Amniotic stem cell (primary cell): Measurements from ENCODE around the gene EFEMP1.
"Not testable (repeated sequence)": the region's sequence is repeated elsewhere in the genome, so short reads cannot be mapped to it uniquely, and the experiment has no call there.

ENCODE experiments used
- DNase-seq: peaks from one replicate; lab custom pipeline; 2025; lab: John Stamatoyannopoulos, UW

The EFEMP1 gene

DNA sequence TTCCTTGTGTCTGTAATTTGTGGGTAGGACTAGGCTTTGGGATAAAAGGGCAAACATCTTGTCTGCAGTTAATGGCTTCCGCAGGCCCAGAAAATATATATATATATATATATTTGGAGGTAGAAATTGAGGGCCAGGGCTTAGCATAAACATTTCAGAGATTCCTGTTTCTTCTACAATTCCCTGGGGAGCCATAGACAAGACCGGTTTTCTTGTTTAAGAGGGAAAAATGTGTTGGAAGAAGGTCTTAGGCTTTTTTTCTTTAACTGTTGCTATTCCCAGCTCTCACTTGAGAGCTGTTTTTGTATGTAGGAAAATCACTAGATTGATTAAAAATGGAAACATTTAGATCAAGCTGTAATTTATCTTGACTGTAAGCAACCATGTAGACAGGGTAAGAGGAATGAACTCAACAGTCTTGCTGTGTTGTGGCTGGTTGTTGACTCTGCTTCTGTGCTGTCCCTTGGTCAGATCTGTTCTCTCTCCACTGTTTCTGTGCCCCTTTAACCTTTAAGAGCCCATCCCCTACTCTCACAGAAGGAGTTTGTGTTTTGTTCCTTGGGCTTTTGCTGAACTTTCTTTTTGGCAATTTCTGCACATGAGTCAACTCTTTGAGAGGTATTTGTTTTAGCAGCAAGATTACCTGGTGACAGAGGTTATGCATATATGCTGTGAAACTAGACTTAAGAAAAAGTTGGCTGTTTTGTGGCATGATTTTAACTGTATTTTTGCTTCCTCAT, 58.3 kb downstream of the EFEMP1 start:
- DNase-seq: no peak

GRCh38 chr2:55864351-55865084, 59.1 kb downstream of the EFEMP1 start:
- no peak for DNase-seq

DNA sequence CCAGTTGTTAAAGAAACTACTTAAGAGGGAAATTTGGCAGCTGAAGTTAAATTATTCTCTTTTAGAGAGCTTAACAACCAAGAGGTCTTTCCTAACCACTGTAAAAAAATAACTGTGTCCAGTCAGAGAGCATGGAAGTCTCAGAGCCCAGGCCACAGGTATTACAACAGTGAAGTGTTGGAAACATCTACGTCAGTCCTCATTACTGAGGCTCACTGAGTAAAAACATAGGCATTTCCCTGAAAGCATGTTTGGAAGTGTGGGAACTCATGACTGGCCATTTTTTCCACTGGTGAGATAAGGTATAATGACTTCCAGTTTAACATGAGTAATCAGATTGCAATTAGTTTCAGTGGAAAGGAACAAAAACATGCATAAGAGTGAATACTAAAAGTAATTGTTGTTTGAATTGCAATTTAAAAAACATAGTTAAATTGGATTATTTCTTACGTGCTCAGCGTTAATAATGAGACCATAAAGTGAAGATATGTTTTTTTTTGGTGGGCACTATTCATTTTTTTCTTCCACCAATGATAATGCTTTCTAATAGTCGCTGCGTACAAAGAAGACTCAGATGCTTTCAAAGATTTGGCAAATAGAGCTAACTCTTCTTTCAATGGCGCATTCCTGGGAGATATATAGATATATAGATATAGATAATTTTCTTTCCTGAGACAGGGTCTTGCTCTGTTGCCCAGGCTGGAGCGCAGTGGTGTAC, 60.8 kb downstream of the EFEMP1 start:
- DNase-seq: peak; percentile 97

DNA sequence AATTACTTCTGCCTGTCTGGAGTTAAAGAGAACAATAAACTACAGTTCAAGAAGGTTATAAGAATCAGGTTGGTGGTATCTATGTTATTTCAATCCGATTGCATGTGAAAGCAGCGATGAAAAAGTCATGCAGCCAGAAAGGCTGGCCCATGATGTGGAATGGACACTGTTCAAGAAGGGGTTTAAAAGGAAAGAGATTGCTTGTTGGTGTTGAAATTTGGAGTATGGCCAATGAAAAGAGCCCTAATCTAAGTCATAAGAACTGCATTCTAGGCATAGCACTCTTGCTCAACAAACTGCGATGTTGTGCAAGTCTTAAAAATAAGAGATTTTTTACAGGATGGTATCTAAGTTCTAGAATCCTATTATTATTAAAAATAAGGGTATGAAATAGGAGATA, 61.3 kb downstream of the EFEMP1 start:
- peak; percentile 78 for DNase-seq

DNA sequence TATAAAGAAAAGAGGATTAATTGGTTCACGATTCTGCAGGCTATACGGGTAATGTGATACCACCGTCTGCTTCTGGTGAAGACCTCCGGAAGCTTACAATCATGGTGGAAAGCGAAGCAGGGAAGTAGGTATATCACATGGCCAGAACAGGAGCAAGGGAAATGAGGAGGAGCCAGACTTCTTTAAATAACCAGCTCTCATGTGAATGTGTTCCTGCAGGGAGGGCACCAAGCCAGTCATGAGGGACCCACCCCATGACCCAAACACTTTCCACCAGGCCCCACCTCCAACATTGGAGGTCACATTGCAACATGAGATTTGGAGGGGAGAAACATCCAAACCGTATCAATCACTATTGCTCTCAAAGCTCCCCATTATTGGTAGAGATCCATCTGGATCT, 61.8 kb downstream of the EFEMP1 start:
- DNase-seq: no peak

DNA sequence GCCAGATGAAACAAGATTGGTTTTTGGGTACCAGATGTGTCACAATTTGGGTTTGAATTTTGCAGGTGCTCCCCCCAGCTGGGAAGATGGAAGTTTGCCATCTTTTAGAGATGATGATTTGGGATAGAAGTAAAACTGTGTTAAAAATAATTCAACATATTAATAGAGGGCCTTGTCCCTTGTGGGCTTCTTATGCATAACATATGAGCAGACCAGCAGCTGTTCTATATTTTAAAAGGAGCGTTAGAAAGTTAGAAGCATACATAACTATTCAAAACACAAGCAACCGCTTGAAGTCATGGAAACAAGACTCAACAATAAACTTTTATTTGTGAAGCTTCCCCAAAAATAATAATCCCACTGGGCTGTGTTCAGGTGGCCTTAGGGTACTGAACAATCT, 62.8 kb downstream of the EFEMP1 start:
- no peak for DNase-seq

DNA sequence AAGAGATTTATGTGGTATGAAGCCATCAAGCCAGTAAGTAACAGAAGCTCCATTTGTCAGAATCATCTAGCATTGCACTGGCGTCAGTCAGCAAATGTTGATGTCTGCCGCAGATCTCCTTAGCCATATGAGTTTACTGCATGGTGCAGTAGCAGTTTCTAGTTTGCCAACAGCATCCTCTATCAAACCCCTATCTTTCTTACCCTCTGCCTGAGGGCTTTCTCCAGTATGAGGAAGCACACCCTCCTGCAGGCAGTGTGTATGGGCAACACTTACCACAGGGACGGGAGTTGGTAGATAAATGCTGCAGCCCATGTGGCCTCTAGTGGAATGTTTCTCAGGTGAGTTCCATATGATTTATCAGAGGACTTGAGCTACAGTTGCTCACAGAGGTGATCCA, 63.7 kb downstream of the EFEMP1 start:
- no peak for DNase-seq

GRCh38 chr2:55857766-55858165, 65.8 kb downstream of the EFEMP1 start:
- DNase-seq: no peak

DNA sequence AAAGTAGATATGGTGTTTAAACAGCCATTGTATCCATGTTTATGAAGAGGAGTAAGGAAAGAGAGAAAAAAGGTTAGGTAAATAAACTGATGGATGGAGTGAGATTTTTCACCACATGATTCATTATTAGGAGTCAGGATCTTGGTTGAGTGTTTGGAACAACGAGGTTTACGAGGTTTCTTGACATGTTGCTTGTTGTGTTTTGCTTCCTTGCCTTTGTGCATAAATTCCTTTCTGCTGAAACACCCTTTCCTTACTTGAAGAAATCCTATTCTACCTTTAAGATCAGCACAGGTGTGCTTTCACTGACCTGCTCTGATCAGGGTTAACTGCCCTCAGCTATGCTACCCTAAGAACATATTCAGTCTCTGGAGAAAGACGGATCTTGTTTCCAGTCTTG, 66.6 kb downstream of the EFEMP1 start:
- DNase-seq: no peak

DNA sequence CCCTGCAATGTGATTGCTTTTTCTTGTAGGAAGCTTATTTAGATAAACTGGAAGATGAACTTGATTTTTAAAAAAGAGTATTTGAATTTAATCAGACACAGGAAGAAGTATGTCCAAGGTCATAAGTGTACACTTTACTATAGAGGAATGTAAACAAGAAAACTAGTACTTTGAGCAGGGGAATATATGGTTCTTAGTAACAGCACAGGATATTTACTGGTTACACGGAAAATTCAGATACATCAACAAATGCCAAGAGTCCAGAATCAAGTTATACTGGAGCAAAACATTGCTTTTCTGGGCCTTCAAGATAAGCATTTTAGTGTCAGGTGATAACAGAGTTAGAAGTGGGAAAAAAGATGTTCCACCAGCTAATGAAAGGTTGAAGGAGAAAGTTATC, 75.5 kb downstream of the EFEMP1 start:
- DNase-seq: no peak

DNA sequence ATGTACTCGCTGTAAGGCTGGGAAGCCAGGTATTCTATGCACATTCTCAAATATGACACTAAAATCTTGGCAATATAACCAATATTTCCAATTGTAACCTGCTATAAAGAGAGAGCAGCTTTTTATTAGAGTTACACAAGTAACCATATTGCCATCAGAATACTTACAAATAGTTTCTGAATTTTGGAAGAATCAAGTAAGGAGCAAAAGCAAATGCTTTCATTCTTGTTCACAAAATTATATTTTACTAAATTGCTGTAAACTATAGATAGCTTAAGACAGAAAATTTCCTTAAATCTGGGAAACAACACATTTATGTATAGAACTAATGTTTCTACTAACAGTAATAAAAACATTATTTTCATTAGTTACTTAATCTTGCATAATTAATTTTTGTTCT, 77.2 kb downstream of the EFEMP1 start:
- DNase-seq: no peak

- DNase-seq: no peak
These were observed 78.6 kb downstream of the EFEMP1 start for GRCh38 chr2:55844986-55845385.

- no peak for DNase-seq
These were observed 79.6 kb downstream of the EFEMP1 start for GRCh38 chr2:55843994-55844345.

- peak; percentile 60 for DNase-seq
These were observed 80.2 kb downstream of the EFEMP1 start for GRCh38 chr2:55843096-55843993.

GRCh38 chr2:55842046-55842445, 81.5 kb downstream of the EFEMP1 start:
- DNase-seq: no peak

DNA sequence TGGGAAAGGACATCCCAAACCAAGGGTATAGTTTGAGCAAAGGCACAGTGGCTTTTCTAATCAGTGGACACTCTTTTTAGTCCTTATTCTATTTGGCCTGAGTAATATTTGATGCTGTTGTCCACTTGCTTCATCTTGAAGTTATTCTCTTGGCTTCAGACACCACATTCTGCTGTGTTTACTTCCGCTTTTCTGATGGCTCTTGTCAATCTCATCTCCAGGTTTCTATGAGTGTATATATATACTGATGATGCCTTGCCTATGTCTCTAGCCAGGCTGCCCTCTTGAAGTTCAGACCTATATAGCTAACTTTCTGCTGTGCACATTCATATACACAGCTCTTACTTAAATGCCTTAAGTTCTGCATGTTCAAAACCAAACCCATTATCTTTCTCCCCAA, 83.1 kb downstream of the EFEMP1 start:
- no peak for DNase-seq

DNA sequence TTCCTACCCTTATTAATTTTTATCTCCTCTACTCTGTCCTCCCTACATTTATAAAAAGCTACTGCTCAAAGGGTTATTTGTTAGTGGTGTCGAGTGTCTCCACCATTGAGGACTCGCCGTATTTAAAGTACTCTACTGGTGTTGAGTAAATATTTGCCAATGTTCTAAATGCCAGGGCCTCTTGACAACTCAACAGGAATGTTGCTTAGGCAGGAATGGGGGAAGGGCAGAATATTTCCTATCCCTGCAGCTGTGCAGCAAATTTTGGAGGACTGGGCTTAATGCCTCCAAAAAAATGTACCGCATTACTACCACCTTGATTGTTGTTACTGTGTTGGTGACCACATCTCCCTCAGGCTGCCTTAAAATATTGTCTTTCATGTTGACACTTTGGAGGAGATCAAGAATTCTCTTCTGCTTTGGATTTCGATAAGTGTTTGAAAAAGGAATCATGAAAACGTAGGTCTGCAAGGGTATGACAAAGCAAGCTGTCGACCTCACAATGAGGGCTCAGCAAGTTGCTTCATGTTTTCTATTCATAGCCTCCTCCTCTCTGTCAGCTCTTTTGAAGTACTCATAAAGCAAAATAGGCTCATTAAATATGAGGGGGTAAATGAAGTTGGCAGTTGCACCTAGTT, 84.3 kb downstream of the EFEMP1 start:
- DNase-seq: no peak

- no peak for DNase-seq
These were observed 84.9 kb downstream of the EFEMP1 start for GRCh38 chr2:55838653-55839052.

- not testable (repeated sequence) for DNase-seq
These were observed 85.5 kb downstream of the EFEMP1 start for GRCh38 chr2:55838117-55838516.

DNA sequence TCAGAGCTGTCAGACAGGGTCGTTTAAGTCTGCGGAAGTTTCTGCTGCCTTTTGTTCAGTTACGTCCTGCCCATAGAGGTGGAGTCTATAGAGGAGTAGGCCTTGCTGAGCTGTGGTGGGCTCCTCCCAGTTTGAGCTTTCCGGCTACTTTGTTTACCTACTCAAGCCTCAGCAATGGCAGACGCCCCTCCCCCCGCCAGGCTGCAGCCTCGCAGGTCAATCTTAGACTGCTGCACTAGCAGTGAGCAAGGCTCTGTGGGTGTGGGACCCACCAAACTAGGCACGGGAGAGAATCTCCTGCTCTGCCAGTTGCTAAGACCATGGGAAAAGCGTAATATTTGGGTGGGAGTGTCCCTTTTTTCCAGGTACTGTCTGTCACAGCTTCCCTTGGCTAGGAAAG, 86.5 kb downstream of the EFEMP1 start:
- DNase-seq: no peak

DNA sequence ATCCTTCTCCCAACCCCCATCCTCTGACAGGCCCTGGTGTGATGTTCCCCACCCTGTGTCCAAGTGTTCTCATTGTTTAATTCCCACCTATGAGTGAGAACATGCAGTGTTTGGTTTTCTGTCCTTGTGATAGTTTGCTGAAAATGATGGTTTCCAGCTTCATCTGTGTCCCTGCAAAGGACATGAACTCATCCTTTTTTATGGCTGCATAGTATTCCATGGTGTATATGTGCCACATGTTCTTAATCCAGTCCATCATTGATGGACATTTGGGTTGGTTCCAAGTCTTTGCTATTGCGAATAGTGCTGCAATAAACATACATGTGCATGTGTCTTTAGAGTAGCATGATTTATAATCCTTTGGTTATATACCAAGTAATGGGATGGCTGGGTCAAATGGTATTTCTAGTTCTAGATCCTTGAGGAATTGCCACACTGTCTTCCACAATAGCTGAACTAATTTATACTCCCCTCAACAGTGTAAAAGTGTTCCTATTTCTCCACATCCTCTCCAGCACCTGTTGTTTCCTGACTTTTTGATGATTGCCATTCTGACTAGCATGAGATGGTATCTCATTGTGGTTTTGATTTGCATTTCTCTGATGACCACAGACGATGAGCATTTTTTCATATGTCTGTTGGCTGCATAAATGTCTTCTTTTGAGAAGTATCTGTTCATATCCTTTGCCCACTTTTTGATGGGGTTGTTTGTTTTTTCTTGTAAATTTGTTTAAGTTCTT, 91.7 kb downstream of the EFEMP1 start:
- not testable (repeated sequence) for DNase-seq
